ENCODE measurements around the gene LMCD1.

LMCD1 gene

GRCh38 chr3:8538223-8538622 is 36.6 kb downstream of the LMCD1 start:
- no peak for DNase-seq

GRCh38 chr3:8538913-8539312 is 37.3 kb downstream of the LMCD1 start:
- no peak for DNase-seq

- no peak for DNase-seq
These were observed 37.8 kb downstream of the LMCD1 start for GRCh38 chr3:8539419-8539818.

GRCh38 chr3:8540456-8540855 is 38.8 kb downstream of the LMCD1 start:
- DNase-seq = no peak

GRCh38 chr3:8541486-8541885 is 39.9 kb downstream of the LMCD1 start:
- DNase-seq = no peak

GRCh38 chr3:8542190-8543135 is 40.8 kb downstream of the LMCD1 start:
- no peak for DNase-seq

GRCh38 chr3:8546609-8547008 is 45.0 kb downstream of the LMCD1 start:
- DNase-seq = no peak

- DNase-seq = no peak
These were observed 47.1 kb downstream of the LMCD1 start for GRCh38 chr3:8548502-8549275.

- DNase-seq = no peak
These were observed 47.7 kb downstream of the LMCD1 start for GRCh38 chr3:8549354-8549753.

- DNase-seq = no peak
These were observed 49.0 kb downstream of the LMCD1 start for GRCh38 chr3:8550611-8551010.

GRCh38 chr3:8552223-8552762 is 50.7 kb downstream of the LMCD1 start:
- DNase-seq = no peak

- DNase-seq = no peak
These were observed 51.8 kb downstream of the LMCD1 start for GRCh38 chr3:8553405-8553804.

- DNase-seq = no peak
These were observed 53.1 kb downstream of the LMCD1 start for GRCh38 chr3:8554696-8555095.

- DNase-seq = no peak
These were observed 53.6 kb downstream of the LMCD1 start for GRCh38 chr3:8555113-8555661.

GRCh38 chr3:8555725-8556472 is 54.3 kb downstream of the LMCD1 start:
- DNase-seq = peak in 1 of 2 experiments; percentile 7

GRCh38 chr3:8556473-8556869 is 54.8 kb downstream of the LMCD1 start:
- no peak for DNase-seq

- no peak for DNase-seq
These were observed 55.7 kb downstream of the LMCD1 start for GRCh38 chr3:8557298-8557697.

- DNase-seq = no peak
These were observed 57.0 kb downstream of the LMCD1 start for GRCh38 chr3:8558645-8559044.

GRCh38 chr3:8559351-8559750 is 57.7 kb downstream of the LMCD1 start:
- no peak for DNase-seq

- no peak for DNase-seq
These were observed 58.9 kb downstream of the LMCD1 start for GRCh38 chr3:8560366-8561007.

GRCh38 chr3:8561370-8561769 is 59.7 kb downstream of the LMCD1 start:
- DNase-seq = no peak

GRCh38 chr3:8562081-8562595 is 60.5 kb downstream of the LMCD1 start:
- no peak for DNase-seq

All from NCI-H2081 (cell line).